ENCODE data around the gene S100B.

DNA sequence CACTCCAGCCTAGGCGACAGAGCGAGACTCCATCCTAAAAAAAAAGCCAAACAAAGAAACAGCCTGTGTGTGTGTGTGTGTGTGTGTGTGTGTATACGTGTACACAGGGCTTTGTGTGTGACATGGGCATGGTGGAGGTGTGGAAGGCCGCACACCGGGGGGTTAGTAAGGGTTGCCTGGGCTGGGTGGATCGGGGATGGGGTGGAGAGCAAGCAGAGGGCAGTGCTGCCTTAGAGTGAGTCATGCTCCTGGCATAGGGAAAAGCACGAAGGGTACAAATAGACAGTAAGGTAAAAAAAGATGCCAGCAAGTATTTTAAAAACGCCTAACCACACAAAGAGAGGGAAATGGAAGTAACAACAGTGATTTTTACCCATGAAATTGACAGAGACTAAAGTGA lies 36.8 kb upstream of the S100B start:
- TF ChIP-seq, protein P1, sequence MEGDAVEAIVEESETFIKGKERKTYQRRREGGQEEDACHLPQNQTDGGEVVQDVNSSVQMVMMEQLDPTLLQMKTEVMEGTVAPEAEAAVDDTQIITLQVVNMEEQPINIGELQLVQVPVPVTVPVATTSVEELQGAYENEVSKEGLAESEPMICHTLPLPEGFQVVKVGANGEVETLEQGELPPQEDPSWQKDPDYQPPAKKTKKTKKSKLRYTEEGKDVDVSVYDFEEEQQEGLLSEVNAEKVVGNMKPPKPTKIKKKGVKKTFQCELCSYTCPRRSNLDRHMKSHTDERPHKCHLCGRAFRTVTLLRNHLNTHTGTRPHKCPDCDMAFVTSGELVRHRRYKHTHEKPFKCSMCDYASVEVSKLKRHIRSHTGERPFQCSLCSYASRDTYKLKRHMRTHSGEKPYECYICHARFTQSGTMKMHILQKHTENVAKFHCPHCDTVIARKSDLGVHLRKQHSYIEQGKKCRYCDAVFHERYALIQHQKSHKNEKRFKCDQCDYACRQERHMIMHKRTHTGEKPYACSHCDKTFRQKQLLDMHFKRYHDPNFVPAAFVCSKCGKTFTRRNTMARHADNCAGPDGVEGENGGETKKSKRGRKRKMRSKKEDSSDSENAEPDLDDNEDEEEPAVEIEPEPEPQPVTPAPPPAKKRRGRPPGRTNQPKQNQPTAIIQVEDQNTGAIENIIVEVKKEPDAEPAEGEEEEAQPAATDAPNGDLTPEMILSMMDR (IDR thresholded peaks at IDR 0.05): no peak
- TF ChIP-seq POLR2AphosphoS5 (IDR thresholded peaks at IDR 0.05): no peak

All from breast epithelium (tissue), 3 donors.